Erythroblast (primary cell): ENCODE measurements around the gene FAM47E.
"Not testable (repeated sequence)": the region's sequence is repeated elsewhere in the genome, so short reads cannot be mapped to it uniquely, and the experiment has no call there.

Source experiments
- DNase-seq, 2 experiments: peaks; one replicate each; lab custom pipeline; 2025; lab: John Stamatoyannopoulos, UW
- GATA1 ChIP-seq: IDR thresholded peaks from 2 replicates; pipeline ENCODE4 v1.6.1; 2011; ENCODE audit warnings: low read depth, mild to moderate bottlenecking, control low read depth, low read length, moderate library complexity
- POLR2A ChIP-seq: IDR thresholded peaks from 2 replicates; pipeline ENCODE4 v1.6.1; 2011; ENCODE audit warnings: mild to moderate bottlenecking, low read length

The FAM47E gene

DNA sequence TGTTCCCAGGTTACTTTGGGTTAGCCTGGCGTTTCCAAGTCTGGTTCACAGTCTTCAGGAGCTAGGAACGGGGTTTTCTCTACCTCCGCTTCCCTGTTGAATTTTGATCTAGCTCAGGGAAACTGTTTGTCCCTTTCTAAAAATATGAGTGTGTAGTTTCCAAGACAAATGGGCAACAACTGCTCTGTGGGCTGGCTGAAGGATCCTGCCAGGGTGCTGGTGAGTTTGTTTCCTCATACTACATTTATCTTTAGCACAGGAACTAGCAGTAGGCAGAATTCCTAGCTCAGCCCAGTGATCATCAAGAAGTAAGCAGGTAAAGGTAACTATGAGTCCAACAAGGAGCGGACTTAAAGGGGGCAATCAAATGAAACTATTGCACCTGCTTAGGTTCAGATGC lies 13.3 kb upstream of the FAM47E start:
- no peak for DNase-seq
- no peak for TF ChIP-seq GATA1
- TF ChIP-seq POLR2A = no peak

GRCh38 chr4:76238701-76239100 lies 12.8 kb upstream of the FAM47E start:
- no peak for DNase-seq
- TF ChIP-seq GATA1 = no peak
- no peak for TF ChIP-seq POLR2A

DNA sequence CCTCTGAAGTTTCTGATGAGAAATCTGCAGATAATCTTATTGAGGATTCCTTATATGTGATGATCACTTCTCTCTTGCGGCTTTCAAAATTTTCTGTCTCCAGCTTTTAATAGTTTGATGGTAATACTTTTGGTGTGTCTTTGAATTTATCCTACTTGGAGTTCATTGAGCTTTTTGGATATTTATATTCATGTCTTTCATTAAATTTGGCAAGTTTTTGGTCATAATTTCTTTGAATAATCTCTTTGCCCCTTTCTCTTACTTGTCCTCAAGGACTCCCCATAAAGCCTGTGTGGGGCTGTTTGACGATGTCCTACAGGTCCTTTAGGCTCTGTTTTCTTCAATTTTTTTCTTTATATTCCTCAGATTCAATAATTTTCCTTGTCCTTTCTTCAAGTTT lies 11.3 kb upstream of the FAM47E start:
- TF ChIP-seq GATA1 (no peak), POLR2A (no peak)

GRCh38 chr4:76243877-76244276 lies 7.6 kb upstream of the FAM47E start:
- DNase-seq = not testable (repeated sequence)

More for the DNA sequence above, 11.3 kb upstream of the FAM47E start:
- no peak for DNase-seq

DNA sequence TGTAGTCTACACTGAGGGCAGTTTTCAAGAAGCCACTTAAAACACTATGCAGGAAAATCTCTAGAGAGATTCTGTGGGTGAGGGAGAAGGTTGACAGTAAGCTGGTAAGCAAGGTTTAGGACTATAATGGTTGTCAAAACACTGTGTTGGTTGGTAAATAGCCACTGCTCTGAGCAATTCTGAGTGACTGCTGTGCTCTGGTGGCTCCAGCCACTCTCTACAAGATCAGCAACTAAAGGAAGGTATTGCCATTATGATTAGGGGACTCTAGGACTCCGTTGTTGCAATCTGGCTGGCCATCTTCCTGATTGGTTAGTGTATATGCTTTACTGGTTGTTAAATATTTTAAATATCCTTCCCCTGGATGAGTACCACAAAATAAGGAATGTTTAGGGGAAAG lies 5.5 kb upstream of the FAM47E start:
- no peak for TF ChIP-seq POLR2A
- TF ChIP-seq GATA1 = no peak
- no peak for DNase-seq

- TF ChIP-seq POLR2A (no peak), GATA1 (no peak)
- DNase-seq = no peak
Observed at GRCh38 chr4:76246852-76247251, 4.7 kb upstream of the FAM47E start.

GRCh38 chr4:76250962-76251361 lies 559 bp upstream of the FAM47E start:
- DNase-seq = no peak
- no peak for TF ChIP-seq POLR2A
- no peak for TF ChIP-seq GATA1

- no peak for DNase-seq
- no peak for TF ChIP-seq GATA1
- TF ChIP-seq POLR2A = no peak
Observed at GRCh38 chr4:76252271-76252653, 741 bp downstream of the FAM47E start.

- DNase-seq = no peak
- TF ChIP-seq GATA1 = no peak
- no peak for TF ChIP-seq POLR2A
Observed at GRCh38 chr4:76253511-76253910, 2.0 kb downstream of the FAM47E start.

- DNase-seq = no peak
- TF ChIP-seq POLR2A (no peak), GATA1 (no peak)
Observed at GRCh38 chr4:76256032-76256431, 4.5 kb downstream of the FAM47E start.

DNA sequence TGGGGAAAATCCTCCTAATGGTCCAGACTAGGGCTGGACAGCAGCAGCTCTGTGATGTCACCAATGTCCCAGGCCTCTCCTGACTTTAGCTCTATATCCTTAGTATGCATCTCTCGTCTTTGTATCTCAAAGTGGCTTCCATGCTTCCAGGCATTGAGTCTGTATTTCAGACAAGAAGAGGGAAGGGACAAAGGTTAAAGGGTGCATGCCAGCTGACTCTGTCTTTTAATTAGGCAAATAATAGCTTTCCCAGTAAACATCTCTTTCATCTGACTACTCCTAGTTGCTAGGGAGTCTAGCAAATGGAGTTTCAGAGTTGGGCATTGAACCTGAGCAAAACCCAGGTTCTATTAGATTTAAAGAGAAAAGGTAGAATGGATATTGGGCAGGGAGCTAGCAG lies 5.4 kb downstream of the FAM47E start:
- TF ChIP-seq POLR2A (no peak), GATA1 (no peak)

GRCh38 chr4:76257824-76258223 lies 6.3 kb downstream of the FAM47E start:
- TF ChIP-seq GATA1 = no peak
- no peak for TF ChIP-seq POLR2A
- DNase-seq = no peak

More for the DNA sequence above, 5.4 kb downstream of the FAM47E start:
- no peak for DNase-seq

- TF ChIP-seq GATA1 (no peak), POLR2A (no peak)
Observed at GRCh38 chr4:76260571-76260970, 9.1 kb downstream of the FAM47E start.

DNA sequence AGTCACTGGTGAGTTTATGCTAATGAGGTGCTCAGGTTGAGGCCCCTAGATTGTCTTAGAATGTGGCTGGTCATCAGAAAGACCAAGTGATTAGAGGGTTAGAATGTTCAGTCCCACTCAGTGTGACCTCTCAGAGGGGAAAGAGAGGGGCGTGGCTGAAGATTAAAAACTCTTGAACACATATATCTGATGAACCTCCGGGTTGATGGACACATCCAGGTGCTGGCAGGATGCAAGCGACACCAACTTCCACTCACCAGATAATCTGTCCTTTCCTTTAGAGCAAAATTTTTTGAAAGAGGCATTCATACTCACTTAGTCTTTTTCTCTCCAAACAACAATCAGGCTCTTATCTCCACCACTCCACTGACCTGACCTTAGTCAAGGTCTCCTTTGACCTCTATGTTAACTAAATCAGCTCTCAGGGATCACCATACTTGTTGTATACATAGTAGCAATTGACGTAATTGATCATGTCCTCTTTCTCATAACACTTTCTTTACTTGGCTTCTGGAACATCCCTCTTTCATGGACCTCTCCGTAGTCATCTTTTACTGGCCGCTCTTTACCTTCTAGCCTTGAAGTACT lies 14.2 kb downstream of the FAM47E start:
- no peak for TF ChIP-seq GATA1
- no peak for TF ChIP-seq POLR2A
- DNase-seq = no peak

More at GRCh38 chr4:76260571-76260970, 9.1 kb downstream of the FAM47E start:
- DNase-seq = no peak

GRCh38 chr4:76266627-76267026 lies 15.1 kb downstream of the FAM47E start:
- no peak for DNase-seq
- no peak for TF ChIP-seq POLR2A
- no peak for TF ChIP-seq GATA1
